Measurements from ENCODE around the gene QPRT.
"Not testable (repeated sequence)": the region's sequence is repeated elsewhere in the genome, so short reads cannot be mapped to it uniquely, and the experiment has no call there.

Gene QPRT

GRCh38 chr16:29653471-29653870 is 25.5 kb upstream of the QPRT start:
- no peak for DNase-seq
- H3K79me2 ChIP-seq (ENCODE audit: insufficient read depth, low read length): no peaks in the 10 kb centered on the region
- no peak overlapping the region for H2AFZ ChIP-seq (ENCODE audit: low read depth, low read length)
- H4K20me1 ChIP-seq (ENCODE audit: insufficient read depth, low read length): no peaks in the 10 kb centered on the region
- H3K9me3 ChIP-seq (ENCODE audit: insufficient read depth, low read length, severe bottlenecking): no peaks in the 10 kb centered on the region
- no peak for ATAC-seq (ENCODE audit: insufficient read depth, low read depth)
- no peak overlapping the region for H3K9ac ChIP-seq (ENCODE audit: low read depth, low read length)
- no peak overlapping the region for H3K4me2 ChIP-seq (ENCODE audit: insufficient read depth, low read length)
- no peak overlapping the region for H3K4me3 ChIP-seq (ENCODE audit: low read depth in 1 of 2, low read length in 2 of 2)
- no peak overlapping the region for H3K27ac ChIP-seq (ENCODE audit: low read length)
- H3K27me3 ChIP-seq (ENCODE audit: insufficient read depth, low read length, poor library complexity): no peaks in the 10 kb centered on the region
- TF ChIP-seq CTCF (IDR thresholded peaks at IDR 0.05; ENCODE audit: borderline replicate concordance, extremely low read depth, low read length, poor library complexity, severe bottlenecking) (no peak), EZH2 (IDR thresholded peaks at IDR 0.05; ENCODE audit: borderline replicate concordance, low read depth, low read length, severe bottlenecking) (no peak)
- H3K4me1 ChIP-seq (ENCODE audit: insufficient read depth, low read length): 0 out of 2 replicates have a peak, but pooled peaks cover 2% of the 10 kb centered on the region
- no peaks in the 10 kb centered on the region for H3K36me3 ChIP-seq (ENCODE audit: insufficient read depth, low read length)

- not testable (repeated sequence) for H3K9ac ChIP-seq (ENCODE audit: low read depth, low read length); H3K79me2 ChIP-seq (ENCODE audit: insufficient read depth, low read length); H3K4me3 ChIP-seq (ENCODE audit: low read depth in 1 of 2, low read length in 2 of 2); H2AFZ ChIP-seq (ENCODE audit: low read depth, low read length); DNase-seq; H3K4me2 ChIP-seq (ENCODE audit: insufficient read depth, low read length); H3K9me3 ChIP-seq (ENCODE audit: insufficient read depth, low read length, severe bottlenecking); H3K27ac ChIP-seq (ENCODE audit: low read length); H4K20me1 ChIP-seq (ENCODE audit: insufficient read depth, low read length); H3K4me1 ChIP-seq (ENCODE audit: insufficient read depth, low read length); H3K27me3 ChIP-seq (ENCODE audit: insufficient read depth, low read length, poor library complexity); ATAC-seq (ENCODE audit: insufficient read depth, low read depth); H3K36me3 ChIP-seq (ENCODE audit: insufficient read depth, low read length)
Measured at GRCh38 chr16:29653890-29654289, 25.1 kb upstream of the QPRT start.

GRCh38 chr16:29656688-29657523 is 22.1 kb upstream of the QPRT start:
- no peak overlapping the region for H3K9ac ChIP-seq (ENCODE audit: low read depth, low read length)
- H3K9me3 ChIP-seq (ENCODE audit: insufficient read depth, low read length, severe bottlenecking): no peaks in the 10 kb centered on the region
- no peak for TF ChIP-seq CTCF (IDR thresholded peaks at IDR 0.05; ENCODE audit: borderline replicate concordance, extremely low read depth, low read length, poor library complexity, severe bottlenecking)
- no peak for TF ChIP-seq EZH2 (IDR thresholded peaks at IDR 0.05; ENCODE audit: borderline replicate concordance, low read depth, low read length, severe bottlenecking)
- ATAC-seq (ENCODE audit: insufficient read depth, low read depth): no peak
- H3K4me2 ChIP-seq (ENCODE audit: insufficient read depth, low read length): no peak overlapping the region
- H3K4me1 ChIP-seq (ENCODE audit: insufficient read depth, low read length): peaks cover 9% of the 10 kb centered on the region
- no peak for DNase-seq
- H3K79me2 ChIP-seq (ENCODE audit: insufficient read depth, low read length): peaks cover 9% of the 10 kb centered on the region
- H3K27me3 ChIP-seq (ENCODE audit: insufficient read depth, low read length, poor library complexity): no peaks in the 10 kb centered on the region
- H3K36me3 ChIP-seq (ENCODE audit: insufficient read depth, low read length): no peaks in the 10 kb centered on the region
- H3K27ac ChIP-seq (ENCODE audit: low read length): no peak overlapping the region
- H3K4me3 ChIP-seq (ENCODE audit: low read depth in 1 of 2, low read length in 2 of 2): no peak overlapping the region
- no peak overlapping the region for H2AFZ ChIP-seq (ENCODE audit: low read depth, low read length)
- no peaks in the 10 kb centered on the region for H4K20me1 ChIP-seq (ENCODE audit: insufficient read depth, low read length)

GRCh38 chr16:29658705-29659104 is 20.3 kb upstream of the QPRT start:
- Histone ChIP-seq H2AFZ (ENCODE audit: low read depth, low read length) (no peak overlapping the region), H3K4me3 (ENCODE audit: low read depth in 1 of 2, low read length in 2 of 2) (no peak overlapping the region), H3K36me3 (ENCODE audit: insufficient read depth, low read length) (peaks cover 6% of the 10 kb centered on the region), H3K27me3 (ENCODE audit: insufficient read depth, low read length, poor library complexity) (no peaks in the 10 kb centered on the region), H3K9me3 (ENCODE audit: insufficient read depth, low read length, severe bottlenecking) (no peaks in the 10 kb centered on the region), H3K4me2 (ENCODE audit: insufficient read depth, low read length) (no peak overlapping the region), H3K9ac (ENCODE audit: low read depth, low read length) (no peak overlapping the region), H3K27ac (ENCODE audit: low read length) (no peak overlapping the region), H3K79me2 (ENCODE audit: insufficient read depth, low read length) (peaks cover 27% of the 10 kb centered on the region), H3K4me1 (ENCODE audit: insufficient read depth, low read length) (peaks cover 23% of the 10 kb centered on the region), H4K20me1 (ENCODE audit: insufficient read depth, low read length) (peaks cover 3% of the 10 kb centered on the region)
- DNase-seq: no peak
- TF ChIP-seq CTCF (IDR thresholded peaks at IDR 0.05; ENCODE audit: borderline replicate concordance, extremely low read depth, low read length, poor library complexity, severe bottlenecking) (no peak), EZH2 (IDR thresholded peaks at IDR 0.05; ENCODE audit: borderline replicate concordance, low read depth, low read length, severe bottlenecking) (no peak)
- no peak for ATAC-seq (ENCODE audit: insufficient read depth, low read depth)

Measured in DND-41 (cell line).